Lung (tissue), 12 donors: ENCODE measurements around the gene HCRTR1. TPM values are rescaled to one million over a fixed set of nuclear protein-coding genes. Genes with fewer than 3 reads are reported as not detected.

Source experiments
- ATAC-seq: fragments of 200-7000 bp; cut with Tn5 transposase; one replicate; pipeline ENCODE4 v1.9.1; 2020; ENCODE audit warnings: moderate number of reproducible peaks; ENCODE audit not compliant: insufficient read depth, low FRiP score
- DNase-seq, 3 donors: peaks; one replicate each; pipeline ENCODE4 v3.0.0-alpha.2; 2013 to 2017
- H3K27ac ChIP-seq, 2 donors: one replicate each; pipeline ENCODE4 v1.5.1; 2013; ENCODE audit warnings: mild to moderate bottlenecking in 2 of 2, moderate library complexity in 2 of 2, control low read depth in 1 of 2, inconsistent platforms in 1 of 2, low read depth in 1 of 2, low read length in 1 of 2
- H3K27me3 ChIP-seq, 3 donors: one replicate each; pipeline ENCODE4 v1.5.1; 2013; ENCODE audit warnings: low read length in 2 of 3; ENCODE audit not compliant: control insufficient read depth in 3 of 3, insufficient read depth in 3 of 3
- H3K36me3 ChIP-seq, 4 donors: one replicate each; pipeline ENCODE4 v1.5.1; 2013; ENCODE audit warnings: low read length in 4 of 4, mild to moderate bottlenecking in 1 of 4, moderate library complexity in 1 of 4; ENCODE audit not compliant: control insufficient read depth in 4 of 4, insufficient read depth in 4 of 4
- H3K4me1 ChIP-seq, 5 donors: one replicate each; pipeline ENCODE4 v1.5.1; 2013; ENCODE audit warnings: low read length in 5 of 5, mild to moderate bottlenecking in 2 of 5, moderate library complexity in 1 of 5; ENCODE audit not compliant: control insufficient read depth in 5 of 5, insufficient read depth in 5 of 5
- H3K4me3 ChIP-seq: one replicate; pipeline ENCODE4 v1.5.1; 2013; ENCODE audit warnings: mild to moderate bottlenecking, control low read depth, moderate library complexity
- H3K9ac ChIP-seq, 2 donors: one replicate each; pipeline ENCODE4 v1.5.1; 2013; ENCODE audit warnings: low read length in 2 of 2, control low read depth in 1 of 2; ENCODE audit not compliant: insufficient read depth in 1 of 2
- H3K9me3 ChIP-seq, 4 donors: one replicate each; pipeline ENCODE4 v1.5.1; 2013; ENCODE audit warnings: low read length in 3 of 4, mild to moderate bottlenecking in 1 of 4, moderate library complexity in 1 of 4; ENCODE audit not compliant: control insufficient read depth in 4 of 4, insufficient read depth in 3 of 4
- CTCF ChIP-seq: IDR thresholded peaks from 2 replicates; pipeline ENCODE4 v1.5.1; 2012; ENCODE audit warnings: mild to moderate bottlenecking; ENCODE audit errors: control extremely low read depth, extremely low read depth
- WGBS, 2 donors: extraction: QIAGEN DNeasy Blood & Tissue Kit; methylation state at CpG; one replicate each; pipeline ENCODE4 v1.1.7; 2013; 5-methylcytosine and 5-hydroxymethylcytosine counted together
- polyA plus RNA-seq, 2 donors: library from polyadenylated mRNA; stranded (reverse); fragments of 200-250 nt; gene quantifications; one replicate each; pipeline ENCODE4 v1.2.1, GENCODE V29; 2013
- total RNA-seq, 2 donors: library from RNA; depleted of rRNA in 1 of 2; stranded (reverse); fragments of >200 nt in 1 of 2; gene quantifications; one replicate each; pipeline ENCODE4 v1.2.1, GENCODE V29; 2014 to 2021
- donor health status: control.
- donor health status: control.
- donor health status: Bipolar disorder and iron deficiency.
- donor health status: healthy.
- donor health status: DM: yes; HTN: yes; CAD: no.

Gene HCRTR1
- total and polyA plus RNA-seq, 4 donors, result 0.08 to 0.14 TPM; not detected in 2

GRCh38 chr1:31671147-31671546, 53.7 kb downstream of the HCRTR1 start:
- H3K9ac ChIP-seq, result no peak overlapping the region
- TF ChIP-seq CTCF, result no peak
- H3K4me1 ChIP-seq, result peaks cover 0 to 26% (median 15%) of the 10 kb centered on the region in 5 donors
- 91 to 94% methylated on average over 11 of the region's 11 CpGs for WGBS, 2 donors
- ATAC-seq (no peak), DNase-seq (no peak)
- no peak overlapping the region for H3K27ac ChIP-seq
- no peaks in the 10 kb centered on the region for H3K27me3 ChIP-seq
- no peaks in the 10 kb centered on the region for H3K9me3 ChIP-seq
- peaks cover 0 to 36% (median 8%) of the 10 kb centered on the region in 4 donors for H3K36me3 ChIP-seq
- no peak overlapping the region for H3K4me3 ChIP-seq

GRCh38 chr1:31671561-31672201, 54.2 kb downstream of the HCRTR1 start:
- no peak overlapping the region for H3K4me3 ChIP-seq
- H3K36me3 ChIP-seq, result peaks cover 0 to 37% (median 10%) of the 10 kb centered on the region in 4 donors
- H3K27ac ChIP-seq, result no peak overlapping the region
- ATAC-seq, result no peak
- H3K27me3 ChIP-seq, result no peaks in the 10 kb centered on the region
- peak in 1 of 3 donors; percentile 39 for DNase-seq
- no peak overlapping the region for H3K9ac ChIP-seq
- peaks cover 0 to 26% (median 15%) of the 10 kb centered on the region in 5 donors for H3K4me1 ChIP-seq
- H3K9me3 ChIP-seq, result no peaks in the 10 kb centered on the region
- no peak for TF ChIP-seq CTCF
- WGBS, 2 donors, result 84 to 88% methylated on average over 8 of the region's 8 CpGs

GRCh38 chr1:31672986-31673385, 55.5 kb downstream of the HCRTR1 start:
- Histone ChIP-seq H3K4me1 (peaks cover 0 to 26% (median 15%) of the 10 kb centered on the region in 5 donors), H3K27ac (no peak overlapping the region), H3K27me3 (no peaks in the 10 kb centered on the region), H3K4me3 (no peak overlapping the region), H3K9me3 (no peaks in the 10 kb centered on the region), H3K9ac (no peak overlapping the region), H3K36me3 (peaks cover 0 to 35% (median 13%) of the 10 kb centered on the region in 4 donors)
- 82 to 88% methylated on average over 13 of the region's 13 CpGs for WGBS, 2 donors
- DNase-seq (no peak), ATAC-seq (no peak)
- no peak for TF ChIP-seq CTCF
